Endothelial cell of hepatic sinusoid (primary cell): ENCODE measurements around the gene NFIC.
"Not testable (repeated sequence)": the region's sequence is repeated elsewhere in the genome, so short reads cannot be mapped to it uniquely, and the experiment has no call there.

Source experiments
- in situ Hi-C: cut with HindIII; loops from 2 replicates; pipeline ENCODE4 v1.10.0; 2017; ENCODE audit warnings: low sequenced_read_pairs

Gene NFIC

GRCh38 chr19:3370214-3370720 lies 3.9 kb downstream of the NFIC start:
- in situ Hi-C loops = no loop called here

GRCh38 chr19:3370728-3371591 lies 4.6 kb downstream of the NFIC start:
- in situ Hi-C loops = no loop called here

- in situ Hi-C loops = no loop called here
Observed at GRCh38 chr19:3372413-3372812, 6.0 kb downstream of the NFIC start.

GRCh38 chr19:3373971-3374368 lies 7.6 kb downstream of the NFIC start:
- in situ Hi-C loops = no loop called here

GRCh38 chr19:3374369-3375112 lies 8.2 kb downstream of the NFIC start:
- in situ Hi-C loops = no loop called here

- in situ Hi-C loops = no loop called here
Observed at GRCh38 chr19:3375221-3376090, 9.1 kb downstream of the NFIC start.

- in situ Hi-C loops = not testable (repeated sequence)
Observed at GRCh38 chr19:3376091-3376455, 9.7 kb downstream of the NFIC start.

GRCh38 chr19:3378352-3379150 lies 12.2 kb downstream of the NFIC start:
- in situ Hi-C loops = no loop called here

- in situ Hi-C loops = no loop called here
Observed at GRCh38 chr19:3380829-3381228, 14.4 kb downstream of the NFIC start.

GRCh38 chr19:3381701-3382372 lies 15.5 kb downstream of the NFIC start:
- in situ Hi-C loops = no loop called here

- in situ Hi-C loops = no loop called here
Observed at GRCh38 chr19:3382460-3383100, 16.2 kb downstream of the NFIC start.

GRCh38 chr19:3383121-3383722 lies 16.8 kb downstream of the NFIC start:
- in situ Hi-C loops = no loop called here

- in situ Hi-C loops = no loop called here
Observed at GRCh38 chr19:3386447-3387234, 20.3 kb downstream of the NFIC start.

- in situ Hi-C loops = no loop called here
Observed at GRCh38 chr19:3387645-3388589, 21.5 kb downstream of the NFIC start.

GRCh38 chr19:3389446-3389778 lies 23.0 kb downstream of the NFIC start:
- in situ Hi-C loops = no loop called here

GRCh38 chr19:3389876-3390371 lies 23.5 kb downstream of the NFIC start:
- in situ Hi-C loops = no loop called here

- in situ Hi-C loops = not testable (repeated sequence)
Observed at GRCh38 chr19:3391911-3392310, 25.5 kb downstream of the NFIC start.
